ENCODE results near the gene MLLT3. TPM values are rescaled to one million over a fixed set of nuclear protein-coding genes. Genes with fewer than 3 reads are reported as not detected.

Gene MLLT3
- total and polyA plus RNA-seq, 2 of the 8 experiments (the other 6 are each of a cell fraction or from before 2014, with no cell fraction given) = 5.9 to 9.6 TPM

- Histone ChIP-seq H3K79me2 (ENCODE audit: control insufficient read depth in 1 of 2, insufficient read depth in 2 of 2, low read length in 2 of 2) (no peaks in the 10 kb centered on the region), H3K9ac (replicated peaks in 1 of 4; ENCODE audit: extremely low read depth in 1 of 4, low read depth in 3 of 4, low read length in 3 of 4) (no peak overlapping the region), H3K4me2 (ENCODE audit: insufficient read depth in 1 of 2, low read depth in 2 of 2, low read length in 2 of 2) (no peak overlapping the region), H4K91ac (replicated peaks; ENCODE audit: insufficient read length, low read length) (no peak overlapping the region), H2BK20ac (ENCODE audit: low read length) (no peak overlapping the region), H3K18ac (ENCODE audit: extremely low read depth, low read length) (no peak overlapping the region), H3K14ac (ENCODE audit: insufficient read length) (no peak overlapping the region), H2AK5ac (ENCODE audit: low read depth, low read length) (no peak overlapping the region), H3K4me3 (ENCODE audit: extremely low read depth in 1 of 4, insufficient read depth in 2 of 4, low read depth in 3 of 4, low read length in 4 of 4) (no peak overlapping the region), H2BK15ac (ENCODE audit: low read length) (no peak overlapping the region), H3K79me1 (ENCODE audit: low read depth, low read length) (no peaks in the 10 kb centered on the region), H3K23ac (ENCODE audit: insufficient read length) (no peak overlapping the region), H2BK120ac (replicated peaks; ENCODE audit: low read depth, low read length) (no peak overlapping the region), H4K5ac (ENCODE audit: insufficient read length, low read depth, low read length) (no peak overlapping the region), H2BK5ac (ENCODE audit: low read depth, low read length) (no peak overlapping the region), H3K4me1 (replicated peaks in 1 of 4; ENCODE audit: control insufficient read depth in 3 of 4, insufficient read depth in 4 of 4, low read length in 3 of 4) (no peaks in the 10 kb centered on the region), H3K36me3 (ENCODE audit: control insufficient read depth in 2 of 4, insufficient read depth in 4 of 4, low read length in 3 of 4) (no peaks in the 10 kb centered on the region), H3K4ac (replicated peaks; ENCODE audit: insufficient read length, low read depth, low read length) (no peak overlapping the region), H3K27me3 (replicated peaks in 1 of 4; ENCODE audit: control insufficient read depth in 3 of 4, extremely low read depth in 1 of 4, insufficient read depth in 3 of 4, low read length in 3 of 4) (no peaks in the 10 kb centered on the region), H3K27ac (ENCODE audit: low read depth, low read length) (no peak overlapping the region), H4K20me1 (replicated peaks in 1 of 2; ENCODE audit: control insufficient read depth in 1 of 2, insufficient read depth in 2 of 2, low read length in 2 of 2) (no peaks in the 10 kb centered on the region), H3K23me2 (ENCODE audit: low read depth, low read length) (no peaks in the 10 kb centered on the region), H2AFZ (ENCODE audit: low read length) (no peak overlapping the region), H3K9me3 (ENCODE audit: insufficient read depth in 2 of 2, low read depth in 1 of 2, low read length in 1 of 2) (no peaks in the 10 kb centered on the region), H4K8ac (ENCODE audit: extremely low read depth, insufficient read depth, low read length) (no peak overlapping the region), H2BK12ac (ENCODE audit: low read depth, low read length) (no peak overlapping the region), H3K56ac (replicated peaks; ENCODE audit: insufficient read length, low read depth, low read length) (no peak overlapping the region)
- FAIRE-seq (no peak), DNase-seq (ENCODE audit: low read depth in 1 of 2, low spot score in 2 of 2) (no peak)
- POLR2A ChIA-PET (ENCODE audit: partially characterized antibody) = interaction anchor here (0.6 kb wide), 1 partner anchor 15 kb away, joined by 4 read pairs; no protein-coding TSS in a partner anchor
- CTCF ChIA-PET (ENCODE audit: partially characterized antibody) = interaction anchor here (0.5 to 0.9 kb wide), 3 partner anchors 146 to 821 kb away, joined by 3 to 6 read pairs (median 6); no protein-coding TSS in a partner anchor
- WGBS, 2 experiments (ENCODE audit: extremely low coverage in 1 of 2, insufficient coverage in 1 of 2, insufficient read length in 1 of 2, insufficient replicate concordance in 2 of 2, low coverage in 1 of 2, low lambda C conversion rate in 2 of 2, missing lambda C conversion rate in 1 of 2) = 89% methylated on average over 5 of the region's 5 CpGs; no CpG with 5 or more reads in 1 of the 2 experiments
- TF ChIP-seq CEBPB (IDR thresholded peaks at IDR 0.05; ENCODE audit: low read depth, low read length) (peak; percentile 57; the same call in 1 of the 2 replicates), CBX8 (IDR thresholded peaks at IDR 0.05; ENCODE audit: borderline replicate concordance, low read depth, low read length) (no peak)
Observed at GRCh38 chr9:20505574-20505973, 116.7 kb downstream of the MLLT3 start.

All from H1 (cell line).